ENCODE data around the gene GARNL3.

Gene GARNL3

GRCh38 chr9:127233989-127234388, 30.6 kb upstream of the GARNL3 start:
- no peak for DNase-seq

- no peak for DNase-seq
Observed at GRCh38 chr9:127237801-127238200, 26.8 kb upstream of the GARNL3 start.

GRCh38 chr9:127241354-127241753, 23.2 kb upstream of the GARNL3 start:
- DNase-seq, result no peak

GRCh38 chr9:127244609-127245601, 19.7 kb upstream of the GARNL3 start:
- DNase-seq, result peak; percentile 83 to 97 (median 97)

DNA sequence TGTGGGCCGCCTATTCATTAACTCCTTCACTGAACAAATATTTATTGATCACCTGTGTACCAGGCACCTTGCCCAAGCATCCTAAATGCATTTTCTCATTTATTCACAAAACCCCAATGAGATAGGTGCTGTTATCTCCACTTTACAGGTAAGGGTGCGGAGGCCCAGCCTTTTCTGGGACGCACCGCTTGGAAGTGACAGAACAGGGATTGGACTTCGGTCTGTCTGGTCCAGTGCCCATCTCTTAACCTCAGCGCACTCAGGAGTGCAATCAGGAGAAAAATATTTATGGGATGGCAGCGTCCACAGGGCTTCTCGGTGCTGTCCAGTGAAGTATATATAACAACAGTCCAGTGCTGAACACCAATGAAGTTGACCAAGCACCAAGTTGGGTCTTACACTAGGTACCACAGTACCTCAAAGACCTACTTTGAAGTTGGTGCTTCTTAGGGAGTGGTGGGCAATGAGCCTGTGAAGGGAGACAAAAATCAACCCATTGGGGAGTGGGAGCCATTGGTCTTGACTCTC, 18.9 kb upstream of the GARNL3 start:
- DNase-seq, result no peak

DNA sequence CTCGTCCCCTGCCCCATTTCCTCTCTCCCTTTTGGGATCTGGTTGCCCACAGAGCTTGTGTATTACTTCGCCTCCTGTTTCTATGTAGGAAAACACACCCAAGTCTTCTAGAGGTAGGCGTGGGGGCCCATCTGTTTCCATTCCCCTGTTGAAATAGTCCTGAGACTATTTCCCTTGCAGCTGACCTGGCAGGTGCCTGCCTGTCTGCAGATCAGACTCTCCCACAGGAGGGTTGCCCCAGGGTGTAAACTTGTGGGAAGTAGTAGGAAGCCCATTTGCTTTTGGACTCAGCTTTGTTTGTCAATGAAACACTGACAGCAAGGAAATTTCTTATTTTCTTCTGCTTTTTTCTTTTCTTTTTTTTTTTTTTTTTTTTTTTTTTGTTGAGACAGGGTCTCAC, 16.3 kb upstream of the GARNL3 start:
- DNase-seq, result peak in 1 of 3 experiments; percentile 25

GRCh38 chr9:127249877-127250276, 14.7 kb upstream of the GARNL3 start:
- DNase-seq, result no peak

- no peak for DNase-seq
Observed at GRCh38 chr9:127250896-127251391, 13.6 kb upstream of the GARNL3 start.

GRCh38 chr9:127252410-127253318, 11.9 kb upstream of the GARNL3 start:
- DNase-seq, result no peak

- no peak for DNase-seq
Observed at GRCh38 chr9:127253446-127253845, 11.1 kb upstream of the GARNL3 start.

DNA sequence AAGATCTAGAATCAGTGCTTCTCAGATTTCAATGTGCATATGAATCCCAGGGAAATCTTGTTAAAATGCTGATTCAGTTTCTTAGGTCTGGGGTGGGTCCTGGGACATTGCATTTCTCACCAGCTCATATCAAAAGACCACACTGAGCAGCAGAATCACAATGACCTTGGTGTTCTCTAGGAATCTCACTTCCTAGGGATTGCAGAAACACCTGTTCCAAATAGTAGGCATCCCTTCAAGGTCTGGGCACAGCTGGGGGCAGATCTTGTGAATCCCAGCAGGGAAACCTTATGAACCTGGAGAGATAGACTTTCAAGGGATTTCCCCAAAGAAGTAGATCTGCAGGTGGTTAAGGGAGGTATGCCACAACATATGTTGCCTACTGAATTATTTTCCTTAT, 8.9 kb upstream of the GARNL3 start:
- DNase-seq, result no peak

DNA sequence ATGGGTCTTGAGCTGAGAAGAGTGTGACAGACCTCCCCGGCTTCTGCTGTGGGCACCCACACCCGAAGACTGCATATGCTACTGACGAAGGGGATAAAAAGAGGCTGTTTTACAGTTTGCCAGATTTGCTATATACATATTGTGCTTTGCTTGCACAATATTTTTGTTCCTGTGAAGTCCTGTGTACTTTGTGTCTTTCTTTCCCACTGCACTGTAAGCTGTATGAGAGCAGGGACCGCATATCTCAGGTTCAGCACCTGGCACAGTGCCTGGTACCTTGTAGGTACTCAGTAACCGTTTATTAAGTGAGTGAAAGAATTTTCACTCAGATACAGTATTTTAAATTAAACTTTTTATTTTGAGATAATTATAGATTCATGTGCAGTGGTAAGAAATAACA, 8.2 kb upstream of the GARNL3 start:
- DNase-seq, result no peak

DNA sequence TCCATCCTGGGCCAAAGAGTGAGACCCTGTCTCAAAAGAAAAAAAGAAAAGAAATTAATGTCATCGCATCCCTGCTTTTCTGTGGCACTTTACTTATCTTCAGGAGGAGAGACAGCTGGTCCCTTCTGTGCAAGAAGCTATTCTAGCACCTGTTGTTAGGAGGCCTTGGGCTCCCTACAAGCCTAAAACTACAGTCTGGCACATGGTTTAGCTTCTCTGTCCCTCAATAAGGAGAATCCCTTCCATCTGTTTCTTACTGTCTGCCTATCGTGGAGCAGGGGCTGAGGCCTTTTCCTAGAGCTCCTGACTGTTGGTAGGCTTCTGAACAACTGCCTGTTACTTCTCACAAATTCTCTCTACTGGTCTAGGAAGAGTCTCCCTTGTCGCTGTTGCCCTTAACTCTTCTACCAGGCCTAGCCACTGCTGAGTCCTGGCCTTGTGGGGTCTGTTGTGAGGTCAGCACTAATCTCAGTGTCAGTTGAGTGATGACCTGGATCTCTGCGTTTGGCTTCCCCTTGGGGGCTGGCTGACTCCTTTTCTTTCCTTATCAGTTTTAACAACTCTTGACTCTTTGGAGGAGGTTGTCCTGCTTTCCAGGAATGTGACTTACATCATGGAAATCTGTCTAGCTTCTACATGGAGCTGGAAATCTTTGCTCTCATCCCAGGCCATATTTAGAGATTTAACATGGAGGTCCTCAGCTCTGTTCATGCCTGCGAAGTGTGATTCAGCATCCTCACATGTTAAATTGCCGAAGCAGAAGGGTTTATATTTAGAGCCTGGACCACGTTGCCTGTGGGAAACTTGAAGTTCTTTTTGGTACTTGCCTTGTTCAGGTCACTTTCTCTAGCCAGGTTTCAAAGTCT, 5.7 kb upstream of the GARNL3 start:
- no peak for DNase-seq

DNA sequence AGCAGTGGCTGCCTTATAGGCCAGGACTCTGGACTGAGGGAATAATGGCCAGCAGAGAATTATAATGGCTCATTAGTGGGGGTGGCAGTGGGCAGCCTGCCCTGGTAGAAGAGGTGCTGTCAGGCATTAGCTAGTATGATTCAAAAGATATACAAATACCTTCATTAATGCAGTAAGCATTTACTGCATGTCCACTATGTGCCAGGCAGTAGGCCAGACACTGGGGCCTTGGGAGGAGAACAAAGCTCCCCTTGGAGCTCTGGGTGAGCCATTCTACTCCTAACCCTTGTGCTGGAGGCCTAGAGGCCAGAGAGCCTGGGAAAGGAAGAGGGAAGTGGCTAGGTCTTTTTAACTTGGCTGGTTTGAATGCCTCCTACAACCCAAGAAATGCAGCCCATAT, 2.0 kb upstream of the GARNL3 start:
- no peak for DNase-seq

GRCh38 chr9:127263237-127263636, 1.3 kb upstream of the GARNL3 start:
- DNase-seq, result no peak

DNA sequence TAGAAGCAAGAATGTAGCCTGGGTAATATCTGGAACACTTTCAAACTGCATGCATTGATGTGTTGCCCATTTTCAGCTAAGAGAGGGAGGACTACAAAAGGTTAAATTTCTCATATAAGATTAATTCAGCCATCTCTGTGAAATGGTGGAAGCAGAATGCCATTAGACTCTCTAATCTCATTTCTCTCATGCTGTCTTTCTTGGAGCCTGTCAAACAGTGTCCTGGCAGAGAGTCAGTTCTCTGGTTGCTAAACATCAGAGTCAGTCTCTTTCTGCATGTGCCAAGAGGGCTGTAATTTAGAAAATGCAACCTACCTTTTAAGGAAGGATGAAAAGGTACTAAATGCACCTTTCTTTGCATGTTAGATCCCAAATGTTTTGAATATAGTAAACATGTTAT, 910 bp upstream of the GARNL3 start:
- DNase-seq, result peak in 1 of 3 experiments; percentile 35

DNA sequence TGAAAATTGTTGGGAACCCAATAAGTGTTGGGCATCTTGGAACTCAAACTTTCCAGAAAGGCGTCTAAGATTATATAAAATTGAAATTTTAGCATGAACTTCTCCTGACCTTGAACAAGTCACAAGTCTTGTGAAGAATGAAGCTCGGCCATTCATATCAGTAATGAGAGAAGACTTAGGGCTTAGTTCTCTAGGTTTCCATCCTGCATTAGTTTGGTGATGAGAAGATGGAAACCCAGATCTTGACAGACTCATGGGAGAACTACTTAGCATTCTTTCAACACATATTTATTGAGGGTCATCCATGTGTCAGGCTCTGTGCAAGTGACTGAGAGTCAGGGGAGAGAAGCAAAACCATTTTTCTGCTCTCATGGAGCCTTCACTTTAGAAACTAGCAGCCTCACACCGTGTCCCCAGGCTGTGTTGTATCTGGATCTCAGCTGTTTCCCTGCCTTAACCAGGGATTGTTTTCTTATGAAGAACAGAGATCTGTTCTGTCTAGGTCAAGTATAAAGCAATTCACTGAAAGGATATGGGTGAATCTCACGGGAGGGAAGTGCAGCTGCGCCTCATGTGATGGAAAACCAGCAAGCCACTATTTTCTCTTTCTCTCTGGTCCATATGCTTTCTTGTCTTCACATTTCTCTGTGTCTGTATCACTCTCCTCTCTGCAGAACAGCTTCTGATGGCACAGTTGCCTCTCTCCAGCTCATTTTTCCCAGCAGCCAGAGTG, 3.4 kb downstream of the GARNL3 start:
- no peak for DNase-seq

GRCh38 chr9:127269449-127269848, 4.9 kb downstream of the GARNL3 start:
- no peak for DNase-seq

- no peak for DNase-seq
Observed at GRCh38 chr9:127273326-127273725, 8.8 kb downstream of the GARNL3 start.

GRCh38 chr9:127277099-127277498, 12.5 kb downstream of the GARNL3 start:
- DNase-seq, result no peak

DNA sequence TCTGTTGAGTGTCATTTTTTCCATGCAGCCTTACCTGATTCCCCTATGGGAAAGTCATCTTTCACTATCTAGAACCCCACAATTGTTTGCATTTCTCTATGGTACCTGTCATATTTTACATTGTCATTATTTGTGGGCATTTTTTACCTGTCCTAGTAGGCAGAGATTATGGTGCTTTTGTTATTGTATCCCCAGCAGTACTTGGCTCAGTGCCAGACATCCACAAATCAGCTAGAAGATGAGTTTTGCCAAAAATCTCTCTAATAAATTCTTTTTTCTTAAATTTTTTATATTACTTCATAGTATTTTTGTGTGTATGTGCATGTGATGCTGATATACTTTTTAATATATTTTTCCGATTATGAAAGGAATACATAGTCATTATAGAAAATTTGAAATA, 13.2 kb downstream of the GARNL3 start:
- peak in 1 of 3 experiments; percentile 9 for DNase-seq

Measured in NCI-H1417 (cell line).